Liver (tissue), 3 donors: ENCODE measurements around the gene TRIP13.
"Not testable (repeated sequence)": the region's sequence is repeated elsewhere in the genome, so short reads cannot be mapped to it uniquely, and the experiment has no call there.

ENCODE experiments used
- CTCF ChIP-seq: fragments of 150-350 bp; IDR thresholded peaks from 2 replicates; pipeline ENCODE4 v1.5.1; 2017; ENCODE audit warnings: improper control_type of control experiment, low read depth, low read length; ENCODE audit not compliant: missing input control
- EGR1 ChIP-seq, 2 donors: IDR thresholded peaks; 2 replicates each; pipeline ENCODE4 v1.6.1; 2016 to 2018; ENCODE audit warnings: antibody characterized with exemption in 2 of 2, low read depth in 2 of 2
- MAX ChIP-seq: IDR thresholded peaks from 2 replicates; pipeline ENCODE4 v1.6.1; 2016; ENCODE audit warnings: antibody characterized with exemption
- RAD21 ChIP-seq, 2 donors: IDR thresholded peaks; 2 replicates each; pipeline ENCODE4 v1.6.1; 2016; ENCODE audit warnings: antibody characterized with exemption in 2 of 2, mild to moderate bottlenecking in 2 of 2
- TAF1 ChIP-seq: conservative IDR thresholded peaks from 2 replicates; pipeline ENCODE4 v1.6.1; 2016; ENCODE audit warnings: antibody characterized with exemption, mild to moderate bottlenecking
- TF ChIP-seq, protein P1 (sequence below): IDR thresholded peaks from 2 replicates; pipeline ENCODE4 v1.6.1; 2016; ENCODE audit warnings: antibody characterized with exemption, mild to moderate bottlenecking
- donor health status: healthy.
- donor health status: healthy.

DNA sequence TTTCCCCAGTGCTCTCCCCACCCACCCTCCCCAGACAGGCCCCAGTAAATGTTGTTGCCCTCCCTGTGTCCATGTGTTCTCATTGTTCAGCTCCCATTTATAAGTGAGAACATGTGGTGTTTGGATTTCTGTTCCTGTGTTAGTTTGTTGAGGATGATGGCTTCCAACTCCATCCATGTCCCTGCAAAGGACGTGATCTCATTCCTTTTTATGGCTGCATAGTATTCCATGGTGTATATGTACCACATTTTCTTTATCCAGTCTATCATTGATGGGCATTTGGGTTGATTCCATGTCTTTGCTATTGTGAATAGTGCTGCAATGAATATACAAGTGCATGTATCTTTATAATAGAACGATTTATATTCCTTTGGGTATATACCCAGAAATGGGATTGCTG lies 48.1 kb downstream of the TRIP13 start:
- not testable (repeated sequence) for TF ChIP-seq CTCF; RAD21 (IDR thresholded peaks at IDR 0.05); TAF1; EGR1 (IDR thresholded peaks at IDR 0.05; ENCODE audit: low read depth in 2 of 2); MAX
- TF ChIP-seq, protein P1, sequence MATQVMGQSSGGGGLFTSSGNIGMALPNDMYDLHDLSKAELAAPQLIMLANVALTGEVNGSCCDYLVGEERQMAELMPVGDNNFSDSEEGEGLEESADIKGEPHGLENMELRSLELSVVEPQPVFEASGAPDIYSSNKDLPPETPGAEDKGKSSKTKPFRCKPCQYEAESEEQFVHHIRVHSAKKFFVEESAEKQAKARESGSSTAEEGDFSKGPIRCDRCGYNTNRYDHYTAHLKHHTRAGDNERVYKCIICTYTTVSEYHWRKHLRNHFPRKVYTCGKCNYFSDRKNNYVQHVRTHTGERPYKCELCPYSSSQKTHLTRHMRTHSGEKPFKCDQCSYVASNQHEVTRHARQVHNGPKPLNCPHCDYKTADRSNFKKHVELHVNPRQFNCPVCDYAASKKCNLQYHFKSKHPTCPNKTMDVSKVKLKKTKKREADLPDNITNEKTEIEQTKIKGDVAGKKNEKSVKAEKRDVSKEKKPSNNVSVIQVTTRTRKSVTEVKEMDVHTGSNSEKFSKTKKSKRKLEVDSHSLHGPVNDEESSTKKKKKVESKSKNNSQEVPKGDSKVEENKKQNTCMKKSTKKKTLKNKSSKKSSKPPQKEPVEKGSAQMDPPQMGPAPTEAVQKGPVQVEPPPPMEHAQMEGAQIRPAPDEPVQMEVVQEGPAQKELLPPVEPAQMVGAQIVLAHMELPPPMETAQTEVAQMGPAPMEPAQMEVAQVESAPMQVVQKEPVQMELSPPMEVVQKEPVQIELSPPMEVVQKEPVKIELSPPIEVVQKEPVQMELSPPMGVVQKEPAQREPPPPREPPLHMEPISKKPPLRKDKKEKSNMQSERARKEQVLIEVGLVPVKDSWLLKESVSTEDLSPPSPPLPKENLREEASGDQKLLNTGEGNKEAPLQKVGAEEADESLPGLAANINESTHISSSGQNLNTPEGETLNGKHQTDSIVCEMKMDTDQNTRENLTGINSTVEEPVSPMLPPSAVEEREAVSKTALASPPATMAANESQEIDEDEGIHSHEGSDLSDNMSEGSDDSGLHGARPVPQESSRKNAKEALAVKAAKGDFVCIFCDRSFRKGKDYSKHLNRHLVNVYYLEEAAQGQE, result not testable (repeated sequence)
